Astrocyte (in vitro differentiated cells and primary cell): ENCODE data around the gene ACOT13.

Experiments used
- EZH2 ChIP-seq: IDR thresholded peaks from 2 replicates; pipeline ENCODE4 v1.6.1; 2012; ENCODE audit warnings: mild to moderate bottlenecking, low read length, inconsistent platforms; ENCODE audit not compliant: insufficient read depth
- TF ChIP-seq, protein P1 (sequence below): IDR thresholded peaks from 2 replicates; pipeline ENCODE4 v1.5.1; 2011; ENCODE audit warnings: low read depth, mild to moderate bottlenecking, inconsistent platforms, low read length, moderate library complexity; ENCODE audit not compliant: insufficient read depth

DNA sequence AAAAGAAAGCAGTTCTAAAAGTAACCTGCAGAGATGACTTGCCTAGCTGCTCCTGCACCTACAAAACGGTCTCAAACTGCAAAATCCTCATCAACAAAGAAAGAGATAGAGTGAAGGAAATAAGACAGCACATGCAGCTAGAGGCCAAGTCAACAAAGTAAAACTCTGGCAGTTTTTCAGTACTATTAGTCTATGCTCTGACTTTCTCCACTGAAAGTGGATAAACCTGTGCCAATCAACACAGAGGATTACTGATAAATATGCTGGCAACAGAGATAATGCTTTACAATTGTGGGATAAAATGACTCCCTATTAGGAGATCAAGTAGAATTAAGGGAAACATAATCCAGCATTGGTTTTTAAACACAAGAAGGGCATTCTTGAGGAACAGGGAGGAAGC is 34.3 kb upstream of the ACOT13 start:
- TF ChIP-seq, protein P1, sequence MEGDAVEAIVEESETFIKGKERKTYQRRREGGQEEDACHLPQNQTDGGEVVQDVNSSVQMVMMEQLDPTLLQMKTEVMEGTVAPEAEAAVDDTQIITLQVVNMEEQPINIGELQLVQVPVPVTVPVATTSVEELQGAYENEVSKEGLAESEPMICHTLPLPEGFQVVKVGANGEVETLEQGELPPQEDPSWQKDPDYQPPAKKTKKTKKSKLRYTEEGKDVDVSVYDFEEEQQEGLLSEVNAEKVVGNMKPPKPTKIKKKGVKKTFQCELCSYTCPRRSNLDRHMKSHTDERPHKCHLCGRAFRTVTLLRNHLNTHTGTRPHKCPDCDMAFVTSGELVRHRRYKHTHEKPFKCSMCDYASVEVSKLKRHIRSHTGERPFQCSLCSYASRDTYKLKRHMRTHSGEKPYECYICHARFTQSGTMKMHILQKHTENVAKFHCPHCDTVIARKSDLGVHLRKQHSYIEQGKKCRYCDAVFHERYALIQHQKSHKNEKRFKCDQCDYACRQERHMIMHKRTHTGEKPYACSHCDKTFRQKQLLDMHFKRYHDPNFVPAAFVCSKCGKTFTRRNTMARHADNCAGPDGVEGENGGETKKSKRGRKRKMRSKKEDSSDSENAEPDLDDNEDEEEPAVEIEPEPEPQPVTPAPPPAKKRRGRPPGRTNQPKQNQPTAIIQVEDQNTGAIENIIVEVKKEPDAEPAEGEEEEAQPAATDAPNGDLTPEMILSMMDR, result no peak
- TF ChIP-seq EZH2, result no peak
